ENCODE results near the gene ADAMTS17. TPM values are rescaled to one million over a fixed set of nuclear protein-coding genes. Genes with fewer than 3 reads are reported as not detected.
"Not testable (repeated sequence)": the region's sequence is repeated elsewhere in the genome, so short reads cannot be mapped to it uniquely, and the experiment has no call there.

The ADAMTS17 gene
- total RNA-seq, 1 donor from 2014 or later, result 0.06 TPM

GRCh38 chr15:100083572-100083971 is 258.2 kb downstream of the ADAMTS17 start:
- no peak for DNase-seq (ENCODE audit: low read depth)
- no peak overlapping the region for H3K4me3 ChIP-seq (ENCODE audit: low read depth, low read length)
- TF ChIP-seq CTCF (conservative IDR thresholded peaks at IDR 0.05; ENCODE audit: low read depth, low read length), result no peak

- no peak overlapping the region for H3K4me3 ChIP-seq (ENCODE audit: low read depth, low read length)
- no peak for TF ChIP-seq CTCF (conservative IDR thresholded peaks at IDR 0.05; ENCODE audit: low read depth, low read length)
- no peak for DNase-seq (ENCODE audit: low read depth)
Observed at GRCh38 chr15:100082761-100083402, 258.9 kb downstream of the ADAMTS17 start.

GRCh38 chr15:100081454-100081853 is 260.3 kb downstream of the ADAMTS17 start:
- H3K4me3 ChIP-seq (ENCODE audit: low read depth, low read length), result no peak overlapping the region
- TF ChIP-seq CTCF (conservative IDR thresholded peaks at IDR 0.05; ENCODE audit: low read depth, low read length), result no peak
- DNase-seq (ENCODE audit: low read depth), result no peak

- TF ChIP-seq CTCF (conservative IDR thresholded peaks at IDR 0.05; ENCODE audit: low read depth, low read length), result no peak
Observed at GRCh38 chr15:100078511-100079220, 263.1 kb downstream of the ADAMTS17 start.

GRCh38 chr15:100075229-100075628 is 266.5 kb downstream of the ADAMTS17 start:
- DNase-seq (ENCODE audit: low read depth), result no peak
- no peak for TF ChIP-seq CTCF (conservative IDR thresholded peaks at IDR 0.05; ENCODE audit: low read depth, low read length)
- H3K4me3 ChIP-seq (ENCODE audit: low read depth, low read length), result no peak overlapping the region

More at GRCh38 chr15:100078511-100079220, 263.1 kb downstream of the ADAMTS17 start:
- no peak for DNase-seq (ENCODE audit: low read depth)
- H3K4me3 ChIP-seq (ENCODE audit: low read depth, low read length), result no peak overlapping the region

- TF ChIP-seq CTCF (conservative IDR thresholded peaks at IDR 0.05; ENCODE audit: low read depth, low read length), result no peak
- H3K4me3 ChIP-seq (ENCODE audit: low read depth, low read length), result no peak overlapping the region
- DNase-seq (ENCODE audit: low read depth), result no peak
Observed at GRCh38 chr15:100073982-100074381, 267.8 kb downstream of the ADAMTS17 start.

GRCh38 chr15:100066521-100067280 is 275.1 kb downstream of the ADAMTS17 start:
- not testable (repeated sequence) for H3K4me3 ChIP-seq (ENCODE audit: low read depth, low read length); DNase-seq (ENCODE audit: low read depth)
